SU-DHL-6 (cell line): ENCODE results near the gene EBPL.

Experiments
- H2AFZ ChIP-seq: fragments of 200-600 bp; sonication (generic); 2 replicates; pipeline ENCODE4 v1.6.1; 2014; ENCODE audit warnings: low read depth, mild to moderate bottlenecking, moderate library complexity, mixed read lengths, antibody characterized with exemption, low read length; ENCODE audit not compliant: severe bottlenecking
- H3F3A ChIP-seq: fragments of 200-600 bp; shearing (Covaris generic); 2 replicates; pipeline ENCODE4 v1.6.0; 2016; ENCODE audit warnings: antibody characterized with exemption, mild to moderate bottlenecking; ENCODE audit not compliant: insufficient read depth
- H3K27ac ChIP-seq: fragments of 200-600 bp; sonication (generic); 2 replicates; pipeline ENCODE4 v1.5.1; 2016; ENCODE audit warnings: low read depth, mild to moderate bottlenecking, low read length, moderate library complexity, mixed read lengths
- H3K27me3 ChIP-seq: fragments of 200-600 bp; sonication (generic), shearing (Covaris generic); 2 replicates; pipeline ENCODE4 v1.6.0; 2014; ENCODE audit warnings: mild to moderate bottlenecking, low read length
- H3K36me3 ChIP-seq: fragments of 200-600 bp; sonication (generic); 2 replicates; pipeline ENCODE4 v1.6.1; 2014; ENCODE audit warnings: mild to moderate bottlenecking, low read length, mixed read lengths
- H3K4me2 ChIP-seq: fragments of 300-600, 200-600 bp; shearing (Covaris generic), sonication (generic); 2 replicates; pipeline ENCODE4 v1.6.0; 2014; ENCODE audit warnings: low read length, low read depth, mild to moderate bottlenecking; ENCODE audit not compliant: poor library complexity, severe bottlenecking
- H3K4me3 ChIP-seq: fragments of 200-600 bp; sonication (generic); 2 replicates; pipeline ENCODE4 v1.5.1; 2014; ENCODE audit warnings: antibody characterized with exemption, low read length, mild to moderate bottlenecking, mixed read lengths; ENCODE audit not compliant: insufficient read depth, poor library complexity, severe bottlenecking
- H3K79me2 ChIP-seq: fragments of 200-600 bp; sonication (generic); 2 replicates; pipeline ENCODE4 v1.6.1; 2014; ENCODE audit warnings: mild to moderate bottlenecking, low read length, moderate library complexity; ENCODE audit not compliant: insufficient read depth
- H3K9ac ChIP-seq: fragments of 200-600 bp; sonication (generic); 2 replicates; pipeline ENCODE4 v1.7.0; 2014; ENCODE audit warnings: mild to moderate bottlenecking, low read length
- H3K9me2 ChIP-seq: fragments of 200-600 bp; sonication (generic); replicated peaks from 2 replicates; pipeline ENCODE4 v1.6.1; 2014; ENCODE audit warnings: low read length; ENCODE audit not compliant: insufficient read depth
- H3K9me3 ChIP-seq: fragments of 200-600 bp; sonication (generic); 2 replicates; pipeline ENCODE4 v1.6.1; 2014; ENCODE audit warnings: low read length, mixed read lengths; ENCODE audit not compliant: insufficient read depth
- H4K20me1 ChIP-seq: fragments of 200-600 bp; sonication (generic); 2 replicates; pipeline ENCODE4 v1.6.1; 2014; ENCODE audit warnings: low read depth, mild to moderate bottlenecking, antibody characterized with exemption, low read length, moderate library complexity, mixed read lengths
- CTCF ChIP-seq: fragments of 200-600 bp; sonication (generic); IDR thresholded peaks from one replicate; pipeline ENCODE4 v1.5.1; 2017; ENCODE audit warnings: antibody characterized with exemption, mild to moderate bottlenecking, low read length, moderate library complexity; ENCODE audit not compliant: insufficient read depth, poor library complexity, severe bottlenecking
- EZH2phosphoT487 ChIP-seq: fragments of 200-600 bp; sonication (generic), shearing (Covaris generic); conservative IDR thresholded peaks from 2 replicates; pipeline ENCODE4 v1.6.1; 2018; ENCODE audit warnings: mild to moderate bottlenecking, antibody characterized with exemption, low read length, moderate library complexity, mixed read lengths

EBPL gene

GRCh38 chr13:49643035-49643646, 48.1 kb downstream of the EBPL start:
- Histone ChIP-seq H3F3A (no peaks in the 10 kb centered on the region), H3K27ac (no peak overlapping the region), H3K9ac (no peak overlapping the region), H3K79me2 (no peaks in the 10 kb centered on the region), H3K4me3 (no peak overlapping the region), H4K20me1 (no peaks in the 10 kb centered on the region), H3K4me2 (peak overlapping the region; percentile 13), H3K36me3 (no peaks in the 10 kb centered on the region), H3K27me3 (no peaks in the 10 kb centered on the region), H2AFZ (no peak overlapping the region), H3K9me2 (no peaks in the 10 kb centered on the region), H3K9me3 (no peaks in the 10 kb centered on the region)
- TF ChIP-seq CTCF = no peak
- TF ChIP-seq EZH2phosphoT487 = no peak

GRCh38 chr13:49641801-49642291, 49.4 kb downstream of the EBPL start:
- Histone ChIP-seq H3K9me3 (no peaks in the 10 kb centered on the region), H4K20me1 (no peaks in the 10 kb centered on the region), H3K9me2 (no peaks in the 10 kb centered on the region), H3K4me3 (no peak overlapping the region), H2AFZ (no peak overlapping the region), H3K9ac (no peak overlapping the region), H3K36me3 (no peaks in the 10 kb centered on the region), H3K4me2 (no peak overlapping the region), H3K79me2 (no peaks in the 10 kb centered on the region), H3K27ac (no peak overlapping the region), H3F3A (no peaks in the 10 kb centered on the region), H3K27me3 (no peaks in the 10 kb centered on the region)
- no peak for TF ChIP-seq EZH2phosphoT487
- no peak for TF ChIP-seq CTCF

GRCh38 chr13:49638744-49639072, 52.6 kb downstream of the EBPL start:
- Histone ChIP-seq H3K27ac (no peak overlapping the region), H3K27me3 (no peaks in the 10 kb centered on the region), H3K79me2 (0 out of 2 replicates have a peak, but pooled peaks cover 4% of the 10 kb centered on the region), H3K9ac (no peak overlapping the region), H3K4me3 (no peak overlapping the region), H3F3A (no peaks in the 10 kb centered on the region), H3K9me2 (no peaks in the 10 kb centered on the region), H3K4me2 (no peak overlapping the region), H3K9me3 (no peaks in the 10 kb centered on the region), H3K36me3 (no peaks in the 10 kb centered on the region), H4K20me1 (no peaks in the 10 kb centered on the region), H2AFZ (no peak overlapping the region)
- TF ChIP-seq CTCF (no peak), EZH2phosphoT487 (no peak)
